ENCODE measurements around the gene BBIP1.

DNA sequence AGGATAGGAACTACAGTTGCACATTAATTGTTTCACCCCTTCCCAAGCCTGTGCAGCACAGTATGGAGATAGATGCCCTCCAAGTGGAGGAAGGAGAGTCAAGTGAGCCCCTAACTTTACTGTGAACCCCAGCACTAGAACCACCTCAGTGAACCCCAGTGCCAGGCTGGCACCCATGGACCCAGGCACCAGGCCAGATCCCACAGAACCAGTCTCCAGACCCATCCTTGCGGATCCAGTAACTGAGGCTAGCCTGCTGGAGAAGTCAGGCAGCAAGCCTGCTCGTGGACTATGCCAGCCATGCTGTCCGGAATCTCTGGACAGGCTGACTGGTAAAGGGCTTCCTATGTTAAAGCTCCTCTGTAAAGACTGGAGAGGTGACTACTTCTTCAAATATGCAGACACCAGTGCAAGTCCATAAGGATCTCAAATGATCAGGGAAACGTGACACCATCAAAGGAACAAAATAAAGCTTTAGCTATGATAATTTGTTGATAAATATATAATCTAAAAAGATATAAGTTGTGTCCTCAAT, 28.1 kb upstream of the BBIP1 start:
- no peak for TF ChIP-seq EP300 (conservative IDR thresholded peaks at IDR 0.05; ENCODE audit: poor library complexity, severe bottlenecking)
- no peak for TF ChIP-seq EZH2 (IDR thresholded peaks at IDR 0.05; ENCODE audit: borderline replicate concordance, insufficient read depth, low read length, poor library complexity, severe bottlenecking)
- TF ChIP-seq CTCF (IDR thresholded peaks at IDR 0.05; ENCODE audit: poor library complexity, severe bottlenecking), result no peak
- TF ChIP-seq POLR2AphosphoS5 (IDR thresholded peaks at IDR 0.05), result no peak
- TF ChIP-seq, protein P1, sequence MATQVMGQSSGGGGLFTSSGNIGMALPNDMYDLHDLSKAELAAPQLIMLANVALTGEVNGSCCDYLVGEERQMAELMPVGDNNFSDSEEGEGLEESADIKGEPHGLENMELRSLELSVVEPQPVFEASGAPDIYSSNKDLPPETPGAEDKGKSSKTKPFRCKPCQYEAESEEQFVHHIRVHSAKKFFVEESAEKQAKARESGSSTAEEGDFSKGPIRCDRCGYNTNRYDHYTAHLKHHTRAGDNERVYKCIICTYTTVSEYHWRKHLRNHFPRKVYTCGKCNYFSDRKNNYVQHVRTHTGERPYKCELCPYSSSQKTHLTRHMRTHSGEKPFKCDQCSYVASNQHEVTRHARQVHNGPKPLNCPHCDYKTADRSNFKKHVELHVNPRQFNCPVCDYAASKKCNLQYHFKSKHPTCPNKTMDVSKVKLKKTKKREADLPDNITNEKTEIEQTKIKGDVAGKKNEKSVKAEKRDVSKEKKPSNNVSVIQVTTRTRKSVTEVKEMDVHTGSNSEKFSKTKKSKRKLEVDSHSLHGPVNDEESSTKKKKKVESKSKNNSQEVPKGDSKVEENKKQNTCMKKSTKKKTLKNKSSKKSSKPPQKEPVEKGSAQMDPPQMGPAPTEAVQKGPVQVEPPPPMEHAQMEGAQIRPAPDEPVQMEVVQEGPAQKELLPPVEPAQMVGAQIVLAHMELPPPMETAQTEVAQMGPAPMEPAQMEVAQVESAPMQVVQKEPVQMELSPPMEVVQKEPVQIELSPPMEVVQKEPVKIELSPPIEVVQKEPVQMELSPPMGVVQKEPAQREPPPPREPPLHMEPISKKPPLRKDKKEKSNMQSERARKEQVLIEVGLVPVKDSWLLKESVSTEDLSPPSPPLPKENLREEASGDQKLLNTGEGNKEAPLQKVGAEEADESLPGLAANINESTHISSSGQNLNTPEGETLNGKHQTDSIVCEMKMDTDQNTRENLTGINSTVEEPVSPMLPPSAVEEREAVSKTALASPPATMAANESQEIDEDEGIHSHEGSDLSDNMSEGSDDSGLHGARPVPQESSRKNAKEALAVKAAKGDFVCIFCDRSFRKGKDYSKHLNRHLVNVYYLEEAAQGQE (IDR thresholded peaks at IDR 0.05; ENCODE audit: borderline replicate concordance), result no peak
- TF ChIP-seq MXI1 (conservative IDR thresholded peaks at IDR 0.05; ENCODE audit: poor library complexity, severe bottlenecking), result no peak
- no peak for TF ChIP-seq SMC3 (conservative IDR thresholded peaks at IDR 0.05; ENCODE audit: poor library complexity)
- no peak for TF ChIP-seq TAF1 (IDR thresholded peaks at IDR 0.05; ENCODE audit: low read depth)
- no peak for TF ChIP-seq RAD21 (conservative IDR thresholded peaks at IDR 0.05)
